HEK293 (cell line): ENCODE measurements around the gene AMBRA1.

ENCODE experiments used
- ZNF140 ChIP-seq: fragments of 450-650 bp; formaldehyde crosslinking; IDR thresholded peaks from 2 replicates; pipeline ENCODE4 v1.5.1; 2016; ENCODE audit warnings: missing biosample characterization, missing genetic modification characterization
- ZNF175 ChIP-seq: fragments of 450-650 bp; formaldehyde crosslinking; IDR thresholded peaks from 2 replicates; pipeline ENCODE4 v1.5.1; 2016; ENCODE audit warnings: missing biosample characterization, missing genetic modification characterization
- TF ChIP-seq, protein P1 (sequence below): fragments of 450-650 bp; formaldehyde crosslinking; IDR thresholded peaks from 2 replicates; pipeline ENCODE4 v1.5.1; 2016; ENCODE audit warnings: missing biosample characterization, missing genetic modification characterization, low read depth

DNA sequence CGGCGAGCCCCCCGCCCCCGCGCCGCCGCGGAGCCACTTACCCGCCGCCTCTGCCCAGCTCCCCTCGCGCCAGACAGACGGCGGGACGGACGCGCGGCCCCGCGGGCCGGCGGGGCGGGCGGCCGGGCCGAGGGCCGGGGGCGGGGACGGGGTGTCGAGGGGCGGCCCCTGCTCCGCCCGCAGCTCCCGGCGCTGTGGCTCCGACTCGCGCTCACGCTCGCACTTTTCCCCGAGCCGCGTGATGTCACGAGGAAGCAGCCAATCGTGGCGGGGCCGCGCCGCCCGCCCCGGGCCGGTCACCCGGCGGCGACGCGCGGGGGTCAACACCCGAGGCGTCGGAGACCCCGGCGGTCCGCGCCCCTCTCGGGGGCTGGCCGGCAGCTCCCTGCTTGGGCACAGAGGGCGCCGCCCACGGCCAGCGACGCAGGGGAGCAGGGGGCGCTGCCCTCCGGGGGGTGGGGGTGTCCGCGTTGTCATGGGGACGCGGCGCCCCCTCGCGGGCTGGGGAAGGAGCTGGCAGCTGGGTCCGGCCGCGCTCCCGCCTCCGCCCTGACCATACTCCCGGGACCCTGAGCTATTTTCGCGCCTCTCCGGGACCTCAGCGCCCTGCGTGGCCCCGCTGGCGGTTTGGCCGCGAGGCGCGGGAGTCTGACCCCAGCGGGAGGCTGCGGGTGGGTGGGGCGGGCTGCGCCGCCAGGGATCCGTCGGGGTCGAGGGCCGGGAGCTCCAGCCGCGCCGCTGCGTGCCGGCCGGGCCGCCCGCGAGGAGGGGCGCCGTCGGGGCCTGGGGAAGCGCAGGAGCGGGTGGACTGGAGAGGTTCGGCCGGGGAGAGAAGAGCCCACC lies 202.0 kb downstream of the AMBRA1 start, which contains the start of gene CHRM4:
- TF ChIP-seq, protein P1, sequence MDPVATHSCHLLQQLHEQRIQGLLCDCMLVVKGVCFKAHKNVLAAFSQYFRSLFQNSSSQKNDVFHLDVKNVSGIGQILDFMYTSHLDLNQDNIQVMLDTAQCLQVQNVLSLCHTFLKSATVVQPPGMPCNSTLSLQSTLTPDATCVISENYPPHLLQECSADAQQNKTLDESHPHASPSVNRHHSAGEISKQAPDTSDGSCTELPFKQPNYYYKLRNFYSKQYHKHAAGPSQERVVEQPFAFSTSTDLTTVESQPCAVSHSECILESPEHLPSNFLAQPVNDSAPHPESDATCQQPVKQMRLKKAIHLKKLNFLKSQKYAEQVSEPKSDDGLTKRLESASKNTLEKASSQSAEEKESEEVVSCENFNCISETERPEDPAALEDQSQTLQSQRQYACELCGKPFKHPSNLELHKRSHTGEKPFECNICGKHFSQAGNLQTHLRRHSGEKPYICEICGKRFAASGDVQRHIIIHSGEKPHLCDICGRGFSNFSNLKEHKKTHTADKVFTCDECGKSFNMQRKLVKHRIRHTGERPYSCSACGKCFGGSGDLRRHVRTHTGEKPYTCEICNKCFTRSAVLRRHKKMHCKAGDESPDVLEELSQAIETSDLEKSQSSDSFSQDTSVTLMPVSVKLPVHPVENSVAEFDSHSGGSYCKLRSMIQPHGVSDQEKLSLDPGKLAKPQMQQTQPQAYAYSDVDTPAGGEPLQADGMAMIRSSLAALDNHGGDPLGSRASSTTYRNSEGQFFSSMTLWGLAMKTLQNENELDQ (tag by site-specific recombination), result no peak
- TF ChIP-seq ZNF175 (no peak), ZNF140 (no peak)
